Tongue (tissue), 2 donors: Measurements from ENCODE around the gene CST7. TPM values are rescaled to one million over a fixed set of nuclear protein-coding genes. Genes with fewer than 3 reads are reported as not detected.
"Not testable (repeated sequence)": the region's sequence is repeated elsewhere in the genome, so short reads cannot be mapped to it uniquely, and the experiment has no call there.

Experiments
- DNase-seq: peaks from one replicate; pipeline ENCODE4 v3.0.0-alpha.2; 2015
- total RNA-seq: library from RNA; depleted of rRNA; stranded (reverse); fragments of >200 nt; gene quantifications from one replicate; pipeline ENCODE4 v1.2.3, GENCODE V29; 2014

The CST7 gene
- total RNA-seq, 1 donor from 2014 or later = not detected

DNA sequence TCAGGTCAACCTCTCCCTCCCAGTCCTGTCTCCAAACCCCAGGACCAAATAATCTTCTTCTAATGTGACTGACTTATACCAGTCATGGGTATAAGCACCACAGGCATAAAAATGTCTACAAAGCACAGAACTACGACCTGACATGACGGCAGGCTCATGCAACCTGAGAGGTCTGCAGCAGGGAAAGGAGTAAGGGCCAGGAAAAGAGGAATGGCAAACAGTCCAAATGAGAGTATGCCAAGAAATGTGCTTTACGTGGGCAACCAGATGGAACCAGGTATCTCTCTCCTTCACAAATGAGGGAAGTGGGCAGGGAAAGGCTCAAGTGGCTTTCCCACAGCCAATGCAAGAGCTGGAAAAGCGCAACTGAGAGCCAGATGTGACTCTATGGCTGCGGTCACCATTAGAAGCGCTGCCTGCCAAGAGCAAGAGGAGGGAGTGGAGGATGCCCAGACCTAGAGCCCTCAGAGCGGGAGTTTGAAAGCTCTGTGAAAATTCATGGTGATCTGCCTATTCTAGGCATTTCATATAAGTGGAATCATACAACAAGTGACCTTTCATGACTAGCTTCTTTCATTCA is 37.5 kb downstream of the CST7 start:
- no peak for DNase-seq

DNA sequence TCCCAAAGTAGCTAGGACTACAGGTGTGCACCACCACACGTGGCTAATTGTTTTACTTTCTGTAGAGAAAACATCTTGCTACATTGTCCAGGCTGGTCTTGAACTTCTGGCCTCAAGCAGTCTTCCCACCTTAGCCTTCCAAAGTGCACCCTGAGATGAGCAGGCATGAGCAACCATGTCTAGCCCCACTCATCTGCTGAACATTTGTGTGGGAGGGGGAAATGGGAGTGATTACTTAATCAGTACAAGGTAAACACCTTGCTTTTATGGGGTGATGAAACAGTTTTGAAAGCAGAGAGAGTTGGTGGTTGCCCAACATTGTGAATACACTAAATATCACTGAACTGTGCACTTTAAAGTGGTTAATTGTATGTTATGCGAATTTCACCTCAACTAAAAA is 38.2 kb downstream of the CST7 start:
- DNase-seq = no peak

DNA sequence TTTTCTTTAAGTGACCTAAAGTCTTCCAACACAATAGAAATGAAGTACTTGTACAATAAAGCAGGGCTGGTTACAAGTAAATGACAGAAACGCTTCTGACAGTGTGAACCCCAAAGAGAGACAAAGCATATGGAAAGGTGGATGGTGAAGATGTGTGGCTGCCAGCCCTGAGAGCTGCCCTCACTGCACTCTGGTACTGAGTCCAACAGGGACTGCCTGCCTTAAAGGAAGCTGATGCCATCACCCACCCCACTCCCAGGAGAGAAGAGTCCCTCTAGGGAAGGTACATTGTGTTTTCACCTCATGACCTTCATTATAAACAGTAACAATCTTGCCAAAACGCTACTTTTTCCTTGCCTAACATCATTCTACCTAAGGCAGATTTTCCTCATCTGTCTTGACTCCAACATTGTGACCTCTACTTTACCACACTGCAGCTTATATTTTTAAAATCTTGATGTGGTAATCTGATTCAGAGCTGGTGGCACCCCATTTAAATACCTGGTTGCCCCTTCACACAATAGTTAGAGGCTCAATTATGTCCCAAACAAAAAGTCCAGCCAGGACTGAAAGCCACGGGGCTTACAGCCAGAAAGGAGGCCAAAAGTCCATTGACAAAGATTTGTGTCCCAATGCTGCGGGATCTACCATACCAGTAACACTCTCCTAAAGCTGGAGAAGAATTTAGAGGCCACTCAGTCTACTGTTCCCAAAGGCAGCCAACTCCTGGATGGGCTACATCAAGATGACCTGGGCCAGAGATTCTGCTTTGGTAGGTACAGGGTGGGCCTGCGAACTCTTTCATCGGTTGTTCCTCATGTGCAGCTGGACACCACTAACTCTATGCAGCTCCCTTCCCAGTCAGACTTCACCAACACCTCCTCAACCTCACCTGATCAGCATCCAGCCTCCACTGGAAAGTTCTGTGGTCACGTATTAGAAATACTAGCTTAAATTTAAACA is 39.1 kb downstream of the CST7 start:
- DNase-seq = no peak

DNA sequence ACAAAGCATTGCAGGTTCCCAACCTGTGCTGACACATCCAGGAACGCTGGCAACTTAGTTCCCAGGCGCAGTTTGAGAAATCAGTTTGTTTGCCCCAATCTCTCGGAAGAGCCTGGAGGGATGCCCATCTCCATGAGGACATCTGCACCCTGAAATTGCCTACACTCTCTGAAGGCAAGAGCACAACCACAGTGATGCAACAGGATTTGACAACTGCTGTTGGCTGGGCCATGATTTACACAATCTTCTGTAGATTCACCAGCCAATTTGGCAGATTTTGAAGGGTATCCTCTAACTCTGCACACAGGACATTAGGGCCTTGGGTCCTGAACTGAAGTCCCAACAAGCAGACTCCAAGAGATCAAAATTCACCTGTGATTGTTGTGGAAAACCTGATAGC is 40.1 kb downstream of the CST7 start:
- DNase-seq = no peak

DNA sequence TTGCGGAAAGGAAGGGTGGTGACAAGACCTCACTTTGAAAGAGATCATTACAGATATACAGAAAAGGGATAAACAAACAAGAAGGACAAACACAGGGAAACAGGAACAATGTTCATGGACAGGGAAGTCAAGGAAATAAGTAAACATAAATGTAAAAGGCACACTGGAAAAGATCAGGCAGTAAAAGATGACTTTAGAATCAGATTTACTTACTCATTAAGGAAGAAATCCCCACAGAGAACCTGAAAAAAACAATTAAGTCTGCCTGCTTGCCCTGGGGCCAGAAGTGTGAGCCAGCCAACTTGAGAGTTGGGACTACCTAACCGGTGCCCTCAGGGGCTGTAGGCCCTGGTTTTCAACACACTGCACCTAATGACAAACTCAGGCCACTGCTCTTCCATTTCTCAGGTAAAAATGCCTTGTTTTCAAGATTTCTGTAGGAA is 41.8 kb downstream of the CST7 start:
- no peak for DNase-seq

DNA sequence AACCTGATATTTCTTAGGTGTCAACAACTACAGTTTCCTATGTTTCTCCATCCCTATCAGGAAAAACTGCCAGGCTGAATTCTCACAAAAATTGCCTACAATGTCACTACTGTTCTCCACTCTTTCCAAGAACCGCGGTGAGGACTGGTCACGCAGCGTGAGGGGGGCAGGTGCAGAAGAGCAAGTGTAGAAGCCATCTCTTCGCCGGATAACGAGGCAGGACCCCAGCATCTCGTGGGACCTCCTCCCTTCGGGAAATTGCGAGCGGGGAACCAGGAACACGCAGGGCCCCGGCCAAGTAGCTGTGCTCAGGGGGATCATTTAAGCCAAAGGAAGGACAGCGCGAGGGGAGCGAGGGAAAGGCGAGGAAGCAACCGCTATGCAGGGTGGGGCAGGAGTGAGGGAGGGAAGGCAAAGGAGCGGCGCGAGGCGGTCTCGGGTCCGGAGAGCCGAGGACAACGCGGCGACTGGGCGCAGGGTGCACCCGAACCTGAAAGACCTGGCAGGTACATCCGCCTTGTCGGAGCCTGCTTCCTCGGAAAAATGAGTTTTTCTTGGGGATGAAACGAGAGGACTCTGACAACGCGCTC is 42.9 kb downstream of the CST7 start:
- DNase-seq = no peak

DNA sequence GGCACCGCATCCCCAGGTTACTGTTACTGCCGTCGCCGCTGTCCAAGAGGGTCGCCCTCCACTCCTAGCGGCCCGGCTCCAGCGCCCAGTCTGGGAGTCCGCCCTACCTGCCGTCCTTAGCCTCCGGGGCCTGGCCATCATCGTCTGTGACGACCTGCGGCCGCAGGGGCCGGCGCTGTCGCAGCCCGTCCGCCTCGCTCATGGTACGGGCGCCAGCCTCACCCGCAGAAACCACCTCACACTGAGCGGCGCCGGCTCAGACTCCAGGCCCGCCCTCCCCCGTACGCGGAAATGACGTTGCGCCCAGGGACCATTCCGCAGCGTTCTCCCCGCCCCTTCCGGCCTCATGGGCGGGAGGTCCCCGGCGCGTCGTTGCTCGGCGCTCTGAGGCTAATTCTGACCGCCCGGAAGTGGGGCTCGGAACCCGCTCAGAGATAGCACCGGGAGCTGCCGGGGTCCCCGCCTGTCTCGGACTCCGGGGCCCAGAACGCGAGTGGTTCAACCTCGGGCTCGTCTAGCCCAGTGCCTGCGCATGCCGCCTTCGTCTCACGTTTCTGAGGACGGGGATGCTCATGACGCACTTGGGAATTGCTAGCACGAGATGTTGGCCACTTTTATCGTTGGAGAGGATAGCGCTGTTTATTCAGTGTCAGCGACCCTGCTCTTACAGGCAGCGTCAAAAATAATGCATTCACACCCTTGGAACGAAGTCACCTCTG is 43.6 kb downstream of the CST7 start, which contains the start of gene APMAP:
TSS of gene APMAP (minus strand) at position 265 of the 719 bp plus-strand sequence. CDS start at position 202, 63 bp downstream.
- DNase-seq = peak; percentile 98

DNA sequence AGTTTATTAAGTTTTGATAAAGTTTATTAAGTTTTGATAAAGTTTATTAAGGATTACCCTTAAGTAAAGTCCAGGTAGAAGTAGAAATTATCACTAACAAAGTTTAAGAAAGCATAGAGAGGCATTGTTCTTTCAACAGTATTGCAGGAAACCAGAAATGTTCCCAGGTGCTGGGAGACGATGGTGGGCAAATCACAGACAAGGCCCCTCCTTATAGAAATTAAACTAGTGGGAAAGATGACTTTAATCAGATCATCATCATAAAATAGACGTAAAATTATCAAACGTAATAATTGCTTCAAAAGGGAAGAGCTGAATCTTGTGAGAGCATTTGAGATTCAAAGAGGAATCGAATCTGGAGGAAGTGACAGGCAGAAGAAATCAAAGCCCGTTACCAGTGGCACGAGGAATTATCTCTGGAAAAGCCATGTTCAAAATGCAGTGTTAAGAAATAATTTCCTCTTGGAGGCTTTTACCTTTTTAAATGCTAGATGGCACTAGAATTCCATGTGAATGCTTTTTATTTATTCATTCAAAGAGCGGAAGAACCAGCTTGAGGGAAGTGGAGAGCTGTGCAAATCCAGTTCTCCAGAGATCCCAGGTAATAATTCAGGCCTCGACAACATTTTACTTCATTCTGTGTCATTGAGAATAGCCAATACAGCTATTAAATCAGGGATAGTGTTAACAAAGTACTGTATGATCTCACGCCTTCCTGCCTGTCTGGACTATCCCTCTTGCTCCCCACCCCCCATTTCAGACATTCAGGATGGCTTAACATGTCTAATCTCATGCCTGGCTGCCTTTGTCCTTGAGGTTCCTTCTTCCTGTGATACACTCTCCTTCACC is 44.5 kb downstream of the CST7 start:
- peak; percentile 75 for DNase-seq

DNA sequence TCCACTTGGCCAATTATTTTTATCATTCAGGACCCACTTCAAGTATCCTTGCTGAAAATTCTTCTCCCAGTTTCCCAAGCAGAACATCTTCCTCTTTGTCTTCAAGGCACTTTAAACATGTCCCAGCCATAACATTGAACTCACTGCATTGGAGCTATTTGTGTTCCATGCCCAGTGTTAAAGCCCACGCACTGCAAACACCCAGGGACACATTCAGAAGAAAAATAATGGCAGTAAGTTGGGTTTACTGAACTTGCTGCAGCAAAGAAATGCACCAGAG is 45.1 kb downstream of the CST7 start:
- DNase-seq = no peak

DNA sequence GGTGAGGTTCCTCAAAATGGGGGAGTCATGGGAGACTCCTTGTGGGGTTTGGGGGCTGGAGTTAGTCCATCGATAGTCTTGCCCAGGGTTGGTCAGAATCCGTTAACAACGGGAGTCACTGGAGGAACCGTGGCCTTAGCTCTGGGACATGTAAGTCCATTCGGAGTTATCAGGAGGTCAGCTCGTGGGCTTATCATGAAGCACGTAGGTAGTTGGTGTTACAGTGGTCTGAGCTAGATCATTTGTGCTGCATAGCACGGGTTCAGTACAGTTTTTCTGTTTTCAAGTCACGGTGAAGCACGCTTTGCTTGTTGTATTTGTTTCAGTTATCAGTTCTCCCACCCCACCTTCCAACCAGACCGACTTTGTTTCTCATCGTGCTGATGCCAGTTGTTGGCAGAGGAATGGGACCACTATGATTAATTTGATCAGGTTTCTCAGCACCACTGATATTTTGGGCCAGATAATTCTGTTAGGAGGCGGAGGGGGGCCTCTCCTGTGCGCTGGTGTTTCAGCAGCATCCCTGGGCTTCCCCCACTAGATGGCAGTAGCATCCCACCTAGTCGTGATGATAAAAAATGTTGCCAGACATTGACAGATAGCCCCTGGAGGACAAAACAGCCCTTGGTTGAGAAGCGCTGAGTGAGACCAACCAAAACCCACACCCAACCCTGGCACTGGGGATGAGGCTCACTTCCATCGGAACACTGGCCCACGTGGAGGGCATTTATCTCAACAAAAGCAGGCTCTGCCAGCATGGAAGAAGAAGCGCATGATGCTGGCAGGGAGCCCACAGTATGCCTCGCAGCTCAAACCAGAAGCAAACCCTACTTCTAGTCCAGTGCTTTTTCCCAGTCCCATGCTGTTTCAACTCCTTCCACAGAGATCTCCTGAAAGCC is 45.6 kb downstream of the CST7 start:
- peak; percentile 93 for DNase-seq

DNA sequence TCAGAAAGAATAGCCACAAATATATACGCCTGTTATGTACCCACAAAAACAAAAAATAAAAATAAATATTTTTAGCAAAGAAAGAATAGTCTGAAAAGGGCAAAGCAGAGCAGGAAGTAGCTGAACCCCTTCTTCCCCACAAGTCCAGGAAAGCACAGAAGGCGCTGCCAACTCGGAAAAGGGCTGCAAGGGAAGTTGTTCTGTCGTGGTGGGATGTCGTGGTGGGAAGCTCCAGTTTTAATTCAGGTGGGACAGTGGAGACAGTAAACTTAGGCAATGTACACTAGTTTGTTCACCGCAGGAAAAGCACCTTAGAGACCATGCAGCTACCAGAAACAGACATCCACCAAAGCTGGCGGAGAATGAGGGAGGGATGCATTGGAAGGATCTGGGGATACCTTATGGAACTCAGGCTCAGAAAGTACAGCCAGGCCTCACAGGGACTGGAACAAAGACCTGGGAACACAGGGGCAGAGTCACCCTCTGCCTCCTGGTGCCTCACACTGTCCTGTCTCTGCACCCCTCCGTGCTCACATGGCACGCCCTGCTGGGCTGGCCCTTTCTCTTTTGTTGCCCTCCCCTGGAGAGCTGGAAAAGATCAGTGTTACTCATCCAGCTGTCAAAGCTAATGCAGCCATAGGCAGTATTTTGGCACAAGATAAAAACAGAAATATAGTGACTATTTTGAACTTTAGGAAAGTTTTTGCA is 46.8 kb downstream of the CST7 start:
- DNase-seq = no peak

DNA sequence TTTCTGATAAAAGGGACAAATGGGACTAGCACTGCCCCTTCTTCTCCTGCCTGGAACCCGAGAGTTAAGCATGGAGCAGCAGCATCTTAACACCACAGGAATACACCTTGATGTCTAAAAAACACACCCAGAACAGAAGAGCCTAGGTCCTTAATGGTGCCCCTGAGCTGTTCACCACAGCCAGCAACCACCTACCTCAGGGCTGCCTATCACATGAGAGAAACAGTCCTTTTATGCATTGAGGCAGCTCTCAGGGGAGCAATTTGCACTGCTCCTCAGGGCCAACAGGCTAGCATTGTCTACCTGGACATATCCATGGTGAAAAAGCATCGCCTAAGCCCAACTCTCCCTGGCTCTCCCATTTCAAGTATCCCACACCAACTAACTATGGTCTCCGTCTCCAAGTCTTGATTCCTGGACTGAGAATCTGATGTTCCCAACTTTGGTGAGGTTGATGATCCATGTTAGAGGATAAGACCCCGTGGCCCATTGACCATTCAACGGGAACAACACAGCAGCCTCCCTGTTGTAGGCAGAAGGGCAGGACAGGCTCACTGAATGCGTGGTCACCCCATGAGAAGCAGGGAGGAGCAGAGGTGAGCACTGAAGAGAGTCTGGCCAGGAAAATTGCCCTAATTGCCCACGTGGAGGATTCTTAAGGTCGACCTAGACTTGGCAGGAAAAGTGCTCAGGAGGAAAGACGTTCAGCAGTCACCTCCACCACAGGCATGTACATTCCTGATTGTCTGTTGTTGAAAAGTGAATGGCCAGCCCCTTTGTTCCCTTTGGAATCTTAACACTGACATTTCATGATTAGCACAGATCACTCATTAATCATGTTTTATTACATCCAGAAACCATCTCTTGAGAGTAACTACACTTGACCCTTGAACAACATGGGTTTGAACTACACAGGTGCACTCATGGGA is 47.6 kb downstream of the CST7 start:
- no peak for DNase-seq

DNA sequence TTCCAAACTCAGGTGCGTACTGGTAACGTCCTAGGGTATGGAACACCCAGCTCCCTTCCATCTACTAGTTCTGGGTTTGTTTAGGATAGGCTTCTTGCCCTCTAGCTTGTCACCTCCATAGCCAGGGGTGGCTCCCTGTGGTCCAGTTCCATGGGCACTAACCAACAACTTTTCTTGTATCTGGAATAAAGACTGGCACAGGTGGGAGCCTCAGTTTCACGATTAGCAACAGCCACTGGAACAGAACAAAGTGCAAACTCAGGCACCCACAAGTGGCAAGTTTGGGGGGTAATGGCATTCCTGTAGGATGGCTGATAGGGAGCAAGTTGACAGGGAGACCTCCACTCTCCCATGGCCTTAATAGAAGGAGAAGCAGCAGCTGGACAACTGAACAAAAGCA is 49.1 kb downstream of the CST7 start:
- no peak for DNase-seq

DNA sequence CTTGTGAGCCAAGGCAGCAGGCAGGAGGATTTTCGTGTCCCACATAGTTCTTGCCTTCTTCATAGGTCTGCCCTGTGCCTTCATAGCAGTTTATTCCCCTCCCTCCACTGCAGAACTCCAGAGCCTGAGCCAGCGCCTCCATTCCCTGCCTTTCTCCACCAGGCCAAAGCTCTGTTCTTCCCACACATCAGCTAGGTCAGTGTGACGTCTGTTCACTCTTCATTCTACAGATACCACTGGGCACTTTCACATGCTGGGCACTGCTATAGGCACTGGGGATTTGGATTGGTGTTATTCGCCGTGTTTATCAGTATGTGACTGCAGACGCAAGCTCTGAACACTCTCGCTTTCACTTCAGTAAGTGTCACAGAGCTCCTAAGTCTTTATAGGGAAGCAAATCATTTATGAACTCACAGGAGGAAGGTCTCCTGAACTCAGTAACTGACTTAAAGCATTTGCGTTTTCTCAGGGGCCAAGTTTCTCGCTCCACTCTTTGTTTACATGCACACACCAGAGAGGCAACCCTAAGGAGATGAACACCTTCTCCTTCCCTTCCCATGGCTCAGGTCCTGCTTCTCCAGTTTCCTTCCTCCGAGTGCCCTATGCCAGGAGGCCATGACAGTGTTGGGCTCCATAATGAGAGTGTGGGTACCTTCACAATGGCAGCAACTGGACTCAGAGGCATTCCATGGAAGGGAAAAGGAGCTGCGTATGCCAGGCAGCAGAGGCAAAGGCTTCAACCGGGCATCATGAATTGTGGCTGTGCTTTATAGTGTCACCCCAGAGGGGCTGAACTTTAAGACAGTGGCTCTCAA is 49.8 kb downstream of the CST7 start:
- DNase-seq = no peak

DNA sequence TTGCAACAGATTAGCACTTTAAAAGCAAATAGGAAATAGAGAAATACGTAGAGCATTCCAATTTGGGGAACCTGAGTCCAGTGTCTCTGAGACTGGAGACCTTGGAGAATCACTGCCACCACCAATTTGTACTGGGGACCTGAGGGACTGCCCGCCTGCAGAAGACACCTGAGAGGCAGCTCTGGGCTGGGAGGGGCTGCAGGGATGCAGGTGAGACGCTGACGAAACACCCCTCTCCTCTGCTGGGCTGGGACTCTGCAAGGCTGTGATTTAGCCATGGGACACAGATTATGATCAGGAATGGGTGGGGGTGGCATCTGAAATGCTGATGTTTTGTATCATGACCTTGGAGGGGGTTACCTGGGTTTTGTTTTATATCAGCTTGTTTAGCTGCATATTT is 50.5 kb downstream of the CST7 start:
- DNase-seq = no peak

DNA sequence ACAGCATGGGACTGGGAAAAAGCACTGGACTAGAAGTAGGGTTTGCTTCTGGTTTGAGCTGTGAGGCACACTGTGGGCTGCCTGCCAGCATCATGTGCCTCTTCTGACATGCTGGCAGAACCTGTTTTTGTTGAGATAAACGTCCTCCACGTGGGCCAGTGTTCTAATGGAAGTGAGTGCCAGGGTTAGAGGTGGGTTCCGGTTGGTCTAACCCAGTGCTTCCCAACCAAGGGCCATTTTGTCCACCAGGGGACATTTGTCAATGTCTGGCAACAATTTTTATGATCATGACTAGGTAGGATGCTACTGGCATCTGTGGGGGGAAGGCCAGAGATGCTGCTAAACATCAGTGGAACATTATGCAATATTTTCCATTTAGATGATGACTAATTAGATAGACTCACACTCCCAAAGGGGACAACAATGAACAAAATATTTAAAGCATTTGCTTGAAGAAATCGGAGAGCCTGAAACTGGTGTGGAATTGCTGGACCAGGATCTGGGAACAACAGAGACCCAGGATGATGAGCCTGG is 51.3 kb downstream of the CST7 start:
- peak; percentile 26 for DNase-seq

DNA sequence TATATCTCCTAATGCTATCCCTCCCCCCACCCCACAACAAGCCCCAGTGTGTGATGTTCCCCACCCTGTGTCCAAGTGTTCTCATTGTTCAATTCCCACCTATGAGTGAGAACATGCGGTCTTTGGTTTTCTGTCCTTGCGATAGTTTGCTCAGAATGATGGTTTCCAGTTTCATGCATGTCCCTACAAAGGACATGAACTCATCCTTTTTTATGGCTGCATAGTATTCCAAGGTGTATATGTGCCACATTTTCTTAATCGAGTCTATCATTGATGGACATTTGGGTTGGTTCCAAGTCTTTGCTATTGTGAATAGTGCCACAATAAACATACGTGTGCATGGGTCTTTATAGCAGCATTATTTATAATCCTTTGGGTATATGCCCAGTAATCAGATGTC is 52.3 kb downstream of the CST7 start:
- not testable (repeated sequence) for DNase-seq

DNA sequence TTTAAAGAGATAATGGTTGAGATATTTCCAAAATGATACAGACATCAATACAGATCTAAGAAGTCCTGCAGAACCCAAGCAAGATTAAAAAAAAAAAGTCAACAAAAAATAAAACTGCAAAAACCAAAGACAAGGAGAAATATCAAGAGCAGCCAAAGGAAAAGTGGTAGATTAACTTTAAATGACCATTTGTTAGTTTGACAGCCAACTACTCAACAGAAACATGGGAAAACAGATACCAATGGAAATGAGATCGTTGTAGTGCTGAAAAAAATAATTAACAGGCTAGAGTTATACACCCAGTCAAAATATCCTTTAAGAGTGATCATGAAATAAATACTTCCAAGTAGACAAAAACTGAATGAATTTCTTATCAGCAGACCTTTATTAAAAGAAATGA is 53.9 kb downstream of the CST7 start:
- no peak for DNase-seq
